Subcutaneous adipose tissue (tissue), 4 donors: ENCODE results near the gene LDLRAD3. TPM values are rescaled to one million over a fixed set of nuclear protein-coding genes. Genes with fewer than 3 reads are reported as not detected.

ENCODE experiments used
- CTCF ChIP-seq: fragments of 450-650 bp; IDR thresholded peaks from one replicate; pipeline ENCODE4 v1.5.1; 2016; ENCODE audit warnings: low read depth, mild to moderate bottlenecking, control low read depth, antibody characterized with exemption, moderate library complexity
- total RNA-seq, 4 donors: library from RNA; depleted of rRNA; stranded (reverse); fragments of >200 nt; gene quantifications; one replicate each; pipeline ENCODE4 v1.1.0, GENCODE V29; 2016

The LDLRAD3 gene
- total RNA-seq, 4 donors from 2014 or later = 22.8 to 39.6 (median 29.4) TPM

- no peak for TF ChIP-seq CTCF
Measured at GRCh38 chr11:35992548-35992947, 48.7 kb downstream of the LDLRAD3 start.

- no peak for TF ChIP-seq CTCF
Measured at GRCh38 chr11:35994421-35994820, 50.6 kb downstream of the LDLRAD3 start.

GRCh38 chr11:35995681-35996271, 51.9 kb downstream of the LDLRAD3 start:
- no peak for TF ChIP-seq CTCF

GRCh38 chr11:35997902-35998520, 54.1 kb downstream of the LDLRAD3 start:
- TF ChIP-seq CTCF = no peak

- no peak for TF ChIP-seq CTCF
Measured at GRCh38 chr11:35998634-35999033, 54.8 kb downstream of the LDLRAD3 start.

- no peak for TF ChIP-seq CTCF
Measured at GRCh38 chr11:36000616-36001190, 56.8 kb downstream of the LDLRAD3 start.

- TF ChIP-seq CTCF = no peak
Measured at GRCh38 chr11:36002196-36002595, 58.3 kb downstream of the LDLRAD3 start.
